WTC11 (cell line): Measurements from ENCODE around the gene CASKIN1. TPM values are rescaled to one million over a fixed set of nuclear protein-coding genes. Genes with fewer than 3 reads are reported as not detected.

Source experiments
- ATAC-seq: fragments of 200-7000 bp; cut with Tn5 transposase; 2 replicates; pipeline ENCODE4 v1.10.0; 2021; ENCODE audit warnings: mild to moderate bottlenecking, moderate library complexity
- CTCF ChIA-PET: fragments of 300-600 bp; sonication (Branson Sonifier 250); formaldehyde crosslinking; loops from one replicate; lab custom pipeline; 2021; ENCODE audit warnings: antibody characterized with exemption; lab: Charles Lee
- POLR2A ChIA-PET: fragments of 350-600 bp; sonication (Branson Sonifier 250); formaldehyde crosslinking; loops from one replicate; lab custom pipeline; 2021; ENCODE audit warnings: antibody characterized with exemption; lab: Charles Lee
- DNase-seq: peaks from one replicate; pipeline ENCODE4 v3.0.0; 2021; ENCODE audit warnings: low spot score
- H3K27ac Mint-ChIP-seq: 2 replicates; pipeline ENCODE4 v1.8.0; 2021; ENCODE audit warnings: mixed read lengths
- H3K27me3 Mint-ChIP-seq: 2 replicates; pipeline ENCODE4 v1.8.0; 2021; ENCODE audit warnings: low read depth, mild to moderate bottlenecking, moderate library complexity, mixed read lengths
- H3K36me3 Mint-ChIP-seq: 2 replicates; pipeline ENCODE4 v1.8.0; 2021; ENCODE audit warnings: mixed read lengths
- H3K4me1 Mint-ChIP-seq: 2 replicates; pipeline ENCODE4 v1.8.0; 2022; ENCODE audit warnings: mixed read lengths
- H3K4me3 Mint-ChIP-seq: 2 replicates; pipeline ENCODE4 v1.8.0; 2021; ENCODE audit warnings: mild to moderate bottlenecking, moderate library complexity, mixed read lengths
- H3K9me3 Mint-ChIP-seq: 2 replicates; pipeline ENCODE4 v1.8.0; 2021; ENCODE audit warnings: mixed read lengths
- CDX4 ChIP-seq: fragments of 250-450 bp; sonication (Bioruptor Pico); IDR thresholded peaks from 2 replicates; pipeline ENCODE4 v1.9.0; 2021; ENCODE audit warnings: moderate library complexity, mild to moderate bottlenecking, inconsistent platforms, borderline replicate concordance
- CREM ChIP-seq: sonication (generic); formaldehyde crosslinking; IDR thresholded peaks from 2 replicates; pipeline ENCODE4 v1.8.1; 2022; ENCODE audit warnings: mild to moderate bottlenecking, missing genetic modification reagents, moderate library complexity
- FOXJ3 ChIP-seq: sonication (generic); formaldehyde crosslinking; IDR thresholded peaks from 2 replicates; pipeline ENCODE4 v1.9.0; 2021; ENCODE audit warnings: missing genetic modification reagents, mild to moderate bottlenecking, borderline replicate concordance
- FOXP1 ChIP-seq: sonication (generic); formaldehyde crosslinking; IDR thresholded peaks from 2 replicates; pipeline ENCODE4 v1.8.0; 2022; ENCODE audit warnings: missing genetic modification reagents, mild to moderate bottlenecking, moderate library complexity, borderline replicate concordance
- MXD4 ChIP-seq: fragments of 250-450 bp; sonication (Bioruptor Pico); IDR thresholded peaks from 2 replicates; pipeline ENCODE4 v1.8.0; 2021; ENCODE audit warnings: mild to moderate bottlenecking, moderate library complexity, borderline replicate concordance
- NFYB ChIP-seq: sonication (generic); formaldehyde crosslinking; conservative IDR thresholded peaks from 2 replicates; pipeline ENCODE4 v1.8.0; 2022; ENCODE audit warnings: low read depth, missing genetic modification reagents
- PREB ChIP-seq: sonication (generic); formaldehyde crosslinking; IDR thresholded peaks from 2 replicates; pipeline ENCODE4 v1.8.1; 2022; ENCODE audit warnings: mild to moderate bottlenecking, missing genetic modification reagents, moderate library complexity, borderline replicate concordance
- TEAD4 ChIP-seq: sonication (generic); formaldehyde crosslinking; IDR thresholded peaks from 2 replicates; pipeline ENCODE4 v1.8.0; 2022; ENCODE audit warnings: mild to moderate bottlenecking, missing genetic modification reagents
- total RNA-seq: library from RNA; stranded (reverse); gene quantifications from 3 replicates; pipeline ENCODE4 v1.2.3, GENCODE V29; 2021
- TF ChIP-seq, protein P1 (sequence below): fragments of 250-450 bp; sonication (Bioruptor Pico); IDR thresholded peaks from 2 replicates; pipeline ENCODE4 v1.9.0; 2021; ENCODE audit warnings: mild to moderate bottlenecking, borderline replicate concordance
- TF ChIP-seq, protein P2 (sequence below): sonication (generic); formaldehyde crosslinking; IDR thresholded peaks from 2 replicates; pipeline ENCODE4 v1.8.1; 2023; ENCODE audit warnings: mild to moderate bottlenecking, missing genetic modification reagents, moderate library complexity
- TF ChIP-seq, protein P3 (sequence below): fragments of 250-450 bp; sonication (Bioruptor Pico); IDR thresholded peaks from 2 replicates; pipeline ENCODE4 v1.9.0; 2021; ENCODE audit warnings: mild to moderate bottlenecking
- TF ChIP-seq, protein P4 (sequence below): sonication (generic); formaldehyde crosslinking; IDR thresholded peaks from 2 replicates; pipeline ENCODE4 v1.8.1; 2022; ENCODE audit warnings: mild to moderate bottlenecking, moderate library complexity, missing genetic modification reagents

Gene CASKIN1
- total RNA-seq, 1 experiment from 2014 or later: 9.4 TPM

DNA sequence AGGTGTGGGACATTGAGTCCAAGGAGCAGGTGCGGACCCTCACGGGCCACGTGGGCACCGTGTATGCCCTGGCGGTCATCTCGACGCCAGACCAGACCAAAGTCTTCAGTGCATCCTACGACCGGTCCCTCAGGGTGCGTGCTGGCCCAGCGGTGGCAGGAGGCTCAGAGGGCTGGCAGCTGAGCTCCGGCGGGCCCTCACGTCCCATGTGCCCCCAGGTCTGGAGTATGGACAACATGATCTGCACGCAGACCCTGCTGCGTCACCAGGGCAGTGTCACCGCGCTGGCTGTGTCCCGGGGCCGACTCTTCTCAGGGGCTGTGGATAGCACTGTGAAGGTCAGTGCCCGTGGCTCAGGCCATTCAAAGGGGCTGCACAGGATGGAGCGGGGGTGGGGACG lies 20.4 kb downstream of the CASKIN1 start (continued):
- TF ChIP-seq, protein P1, sequence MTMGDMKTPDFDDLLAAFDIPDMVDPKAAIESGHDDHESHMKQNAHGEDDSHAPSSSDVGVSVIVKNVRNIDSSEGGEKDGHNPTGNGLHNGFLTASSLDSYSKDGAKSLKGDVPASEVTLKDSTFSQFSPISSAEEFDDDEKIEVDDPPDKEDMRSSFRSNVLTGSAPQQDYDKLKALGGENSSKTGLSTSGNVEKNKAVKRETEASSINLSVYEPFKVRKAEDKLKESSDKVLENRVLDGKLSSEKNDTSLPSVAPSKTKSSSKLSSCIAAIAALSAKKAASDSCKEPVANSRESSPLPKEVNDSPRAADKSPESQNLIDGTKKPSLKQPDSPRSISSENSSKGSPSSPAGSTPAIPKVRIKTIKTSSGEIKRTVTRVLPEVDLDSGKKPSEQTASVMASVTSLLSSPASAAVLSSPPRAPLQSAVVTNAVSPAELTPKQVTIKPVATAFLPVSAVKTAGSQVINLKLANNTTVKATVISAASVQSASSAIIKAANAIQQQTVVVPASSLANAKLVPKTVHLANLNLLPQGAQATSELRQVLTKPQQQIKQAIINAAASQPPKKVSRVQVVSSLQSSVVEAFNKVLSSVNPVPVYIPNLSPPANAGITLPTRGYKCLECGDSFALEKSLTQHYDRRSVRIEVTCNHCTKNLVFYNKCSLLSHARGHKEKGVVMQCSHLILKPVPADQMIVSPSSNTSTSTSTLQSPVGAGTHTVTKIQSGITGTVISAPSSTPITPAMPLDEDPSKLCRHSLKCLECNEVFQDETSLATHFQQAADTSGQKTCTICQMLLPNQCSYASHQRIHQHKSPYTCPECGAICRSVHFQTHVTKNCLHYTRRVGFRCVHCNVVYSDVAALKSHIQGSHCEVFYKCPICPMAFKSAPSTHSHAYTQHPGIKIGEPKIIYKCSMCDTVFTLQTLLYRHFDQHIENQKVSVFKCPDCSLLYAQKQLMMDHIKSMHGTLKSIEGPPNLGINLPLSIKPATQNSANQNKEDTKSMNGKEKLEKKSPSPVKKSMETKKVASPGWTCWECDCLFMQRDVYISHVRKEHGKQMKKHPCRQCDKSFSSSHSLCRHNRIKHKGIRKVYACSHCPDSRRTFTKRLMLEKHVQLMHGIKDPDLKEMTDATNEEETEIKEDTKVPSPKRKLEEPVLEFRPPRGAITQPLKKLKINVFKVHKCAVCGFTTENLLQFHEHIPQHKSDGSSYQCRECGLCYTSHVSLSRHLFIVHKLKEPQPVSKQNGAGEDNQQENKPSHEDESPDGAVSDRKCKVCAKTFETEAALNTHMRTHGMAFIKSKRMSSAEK (CRISPR knock-in tag): no peak
- TF ChIP-seq, protein P2, sequence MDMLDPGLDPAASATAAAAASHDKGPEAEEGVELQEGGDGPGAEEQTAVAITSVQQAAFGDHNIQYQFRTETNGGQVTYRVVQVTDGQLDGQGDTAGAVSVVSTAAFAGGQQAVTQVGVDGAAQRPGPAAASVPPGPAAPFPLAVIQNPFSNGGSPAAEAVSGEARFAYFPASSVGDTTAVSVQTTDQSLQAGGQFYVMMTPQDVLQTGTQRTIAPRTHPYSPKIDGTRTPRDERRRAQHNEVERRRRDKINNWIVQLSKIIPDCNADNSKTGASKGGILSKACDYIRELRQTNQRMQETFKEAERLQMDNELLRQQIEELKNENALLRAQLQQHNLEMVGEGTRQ (CRISPR knock-in tag): no peak
- TF ChIP-seq CDX4 (no peak), MXD4 (CRISPR knock-in tag) (no peak)
- TF ChIP-seq, protein P3, sequence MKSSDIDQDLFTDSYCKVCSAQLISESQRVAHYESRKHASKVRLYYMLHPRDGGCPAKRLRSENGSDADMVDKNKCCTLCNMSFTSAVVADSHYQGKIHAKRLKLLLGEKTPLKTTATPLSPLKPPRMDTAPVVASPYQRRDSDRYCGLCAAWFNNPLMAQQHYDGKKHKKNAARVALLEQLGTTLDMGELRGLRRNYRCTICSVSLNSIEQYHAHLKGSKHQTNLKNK: no peak

GRCh38 chr16:2175454-2175853 lies 21.0 kb downstream of the CASKIN1 start:
- H3K27me3 Mint-ChIP-seq: no peaks in the 10 kb centered on the region
- ATAC-seq (no peak), DNase-seq (no peak)
- no peaks in the 10 kb centered on the region for H3K4me1 Mint-ChIP-seq
- H3K36me3 Mint-ChIP-seq: peaks cover 19% of the 10 kb centered on the region
- H3K4me3 Mint-ChIP-seq: no peak overlapping the region
- CTCF ChIA-PET: no interaction called here
- POLR2A ChIA-PET: no interaction called here
- no peaks in the 10 kb centered on the region for H3K9me3 Mint-ChIP-seq
- TF ChIP-seq, protein P4, sequence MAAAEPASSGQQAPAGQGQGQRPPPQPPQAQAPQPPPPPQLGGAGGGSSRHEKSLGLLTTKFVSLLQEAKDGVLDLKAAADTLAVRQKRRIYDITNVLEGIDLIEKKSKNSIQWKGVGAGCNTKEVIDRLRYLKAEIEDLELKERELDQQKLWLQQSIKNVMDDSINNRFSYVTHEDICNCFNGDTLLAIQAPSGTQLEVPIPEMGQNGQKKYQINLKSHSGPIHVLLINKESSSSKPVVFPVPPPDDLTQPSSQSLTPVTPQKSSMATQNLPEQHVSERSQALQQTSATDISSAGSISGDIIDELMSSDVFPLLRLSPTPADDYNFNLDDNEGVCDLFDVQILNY: no peak
- no peak for TF ChIP-seq FOXJ3 (CRISPR knock-in tag)
- TF ChIP-seq CREM (CRISPR knock-in tag): no peak
- TF ChIP-seq NFYB (CRISPR knock-in tag): no peak
- TF ChIP-seq TEAD4 (CRISPR knock-in tag): no peak
- H3K27ac Mint-ChIP-seq: no peak overlapping the region

DNA sequence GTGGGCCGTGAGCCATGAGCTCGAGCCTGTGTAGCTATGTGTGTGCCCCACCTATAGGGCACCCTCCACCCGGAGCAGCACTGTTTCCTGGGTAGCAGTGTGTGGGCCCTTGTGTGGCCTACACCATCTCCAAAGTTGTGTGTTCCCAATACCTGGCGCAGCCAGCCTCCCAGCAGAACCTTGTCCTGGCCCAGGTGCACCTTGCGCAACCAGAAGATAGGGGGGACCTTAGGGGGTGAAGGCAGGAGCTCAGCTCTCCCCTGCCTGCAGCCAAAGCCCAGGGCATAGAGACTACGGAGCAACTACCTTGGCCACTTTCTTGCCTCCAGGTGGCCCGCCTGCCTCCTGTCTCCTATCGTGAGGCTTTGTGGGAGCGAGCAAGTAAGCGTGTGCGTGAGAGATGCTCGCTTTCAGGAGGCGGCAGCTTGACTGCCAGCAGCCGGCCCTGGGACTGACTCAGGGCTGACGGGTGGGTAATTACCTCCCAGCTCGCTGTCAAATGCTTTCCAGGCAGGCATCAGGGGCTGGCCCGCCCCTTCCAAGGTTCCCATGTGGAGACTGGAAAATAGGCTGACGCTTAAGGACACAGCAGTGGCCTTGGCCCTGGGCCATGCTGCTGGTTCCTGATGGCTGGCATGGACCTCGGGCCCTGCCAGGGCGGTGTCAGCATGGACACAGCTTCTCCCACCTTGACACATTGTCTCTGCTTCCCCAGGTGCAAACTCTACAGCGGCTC lies 21.8 kb downstream of the CASKIN1 start:
- no peak for DNase-seq
- Mint-ChIP-seq H3K4me3 (no peak overlapping the region), H3K36me3 (peaks cover 19% of the 10 kb centered on the region), H3K9me3 (no peaks in the 10 kb centered on the region), H3K27me3 (no peaks in the 10 kb centered on the region), H3K4me1 (no peaks in the 10 kb centered on the region), H3K27ac (no peak overlapping the region)
- no peak for ATAC-seq
- ChIA-PET POLR2A (no interaction called here), CTCF (no interaction called here)
- TF ChIP-seq FOXP1 (no peak), PREB (CRISPR knock-in tag) (no peak)
